Endothelial cell (in vitro differentiated cells): Measurements from ENCODE around the gene FAM204A. TPM values are rescaled to one million over a fixed set of nuclear protein-coding genes. Genes with fewer than 3 reads are reported as not detected.

Source experiments
- DNase-seq: peaks from one replicate; pipeline ENCODE4 v3.0.0; 2021; ENCODE audit warnings: low spot score
- H3K27ac Mint-ChIP-seq: one replicate; pipeline ENCODE4 v1.8.0; 2021; ENCODE audit warnings: mixed read lengths, inconsistent platforms; ENCODE audit not compliant: unreplicated experiment
- H3K27me3 Mint-ChIP-seq: one replicate; pipeline ENCODE4 v1.8.0; 2021; ENCODE audit warnings: mild to moderate bottlenecking, moderate library complexity, mixed read lengths, inconsistent platforms; ENCODE audit not compliant: unreplicated experiment
- H3K36me3 Mint-ChIP-seq: one replicate; pipeline ENCODE4 v1.8.0; 2021; ENCODE audit warnings: mild to moderate bottlenecking, low read depth, mixed read lengths, inconsistent platforms; ENCODE audit not compliant: unreplicated experiment
- H3K4me1 Mint-ChIP-seq: one replicate; pipeline ENCODE4 v1.8.0; 2021; ENCODE audit warnings: mild to moderate bottlenecking, mixed read lengths, inconsistent platforms; ENCODE audit not compliant: unreplicated experiment
- H3K4me3 Mint-ChIP-seq: one replicate; pipeline ENCODE4 v1.8.0; 2021; ENCODE audit warnings: mild to moderate bottlenecking, mixed read lengths, inconsistent platforms; ENCODE audit not compliant: unreplicated experiment
- H3K9me3 Mint-ChIP-seq: one replicate; pipeline ENCODE4 v1.8.0; 2021; ENCODE audit warnings: mixed read lengths, inconsistent platforms; ENCODE audit not compliant: unreplicated experiment
- total RNA-seq: library from RNA; stranded (reverse); fragmentation: NEBNext Ultra II Directional; extraction: Animal tissue kit (Norgen Biotek cat#: 25700); gene quantifications from one replicate; pipeline ENCODE4 v1.2.1, GENCODE V29; 2021; ENCODE audit not compliant: unreplicated experiment
- TF ChIP-seq, protein P1 (sequence below): fragments of 200-600 bp; sonication (generic); IDR thresholded peaks from one replicate; pipeline ENCODE4 v1.5.0; 2021; ENCODE audit warnings: antibody characterized with exemption; ENCODE audit not compliant: unreplicated experiment

Gene FAM204A
- total RNA-seq, 1 donor from 2014 or later = 77.4 TPM

DNA sequence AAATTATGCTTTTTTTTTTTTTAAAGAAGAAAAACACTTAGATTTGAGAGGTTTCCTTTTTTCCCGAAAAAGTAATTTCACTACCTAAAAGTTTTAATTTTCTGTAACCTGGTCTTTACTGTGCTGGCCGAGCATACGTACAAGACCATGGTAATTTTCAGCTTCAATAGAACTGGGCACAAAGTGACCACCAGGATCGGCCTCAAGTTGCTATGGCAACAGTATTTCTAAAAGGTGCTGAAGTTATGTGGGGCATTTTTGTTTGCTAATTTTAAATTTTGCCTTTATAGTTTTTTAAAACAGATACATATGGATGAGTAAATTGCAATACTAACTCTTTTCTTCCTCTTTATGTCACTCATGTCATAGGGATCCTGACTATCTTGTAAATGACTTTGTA is 69.4 kb downstream of the FAM204A start:
- no peak overlapping the region for H3K4me3 Mint-ChIP-seq
- H3K4me1 Mint-ChIP-seq = peaks cover 2% of the 10 kb centered on the region
- no peaks in the 10 kb centered on the region for H3K27me3 Mint-ChIP-seq
- no peak overlapping the region for H3K27ac Mint-ChIP-seq
- TF ChIP-seq, protein P1, sequence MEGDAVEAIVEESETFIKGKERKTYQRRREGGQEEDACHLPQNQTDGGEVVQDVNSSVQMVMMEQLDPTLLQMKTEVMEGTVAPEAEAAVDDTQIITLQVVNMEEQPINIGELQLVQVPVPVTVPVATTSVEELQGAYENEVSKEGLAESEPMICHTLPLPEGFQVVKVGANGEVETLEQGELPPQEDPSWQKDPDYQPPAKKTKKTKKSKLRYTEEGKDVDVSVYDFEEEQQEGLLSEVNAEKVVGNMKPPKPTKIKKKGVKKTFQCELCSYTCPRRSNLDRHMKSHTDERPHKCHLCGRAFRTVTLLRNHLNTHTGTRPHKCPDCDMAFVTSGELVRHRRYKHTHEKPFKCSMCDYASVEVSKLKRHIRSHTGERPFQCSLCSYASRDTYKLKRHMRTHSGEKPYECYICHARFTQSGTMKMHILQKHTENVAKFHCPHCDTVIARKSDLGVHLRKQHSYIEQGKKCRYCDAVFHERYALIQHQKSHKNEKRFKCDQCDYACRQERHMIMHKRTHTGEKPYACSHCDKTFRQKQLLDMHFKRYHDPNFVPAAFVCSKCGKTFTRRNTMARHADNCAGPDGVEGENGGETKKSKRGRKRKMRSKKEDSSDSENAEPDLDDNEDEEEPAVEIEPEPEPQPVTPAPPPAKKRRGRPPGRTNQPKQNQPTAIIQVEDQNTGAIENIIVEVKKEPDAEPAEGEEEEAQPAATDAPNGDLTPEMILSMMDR = no peak
- H3K36me3 Mint-ChIP-seq = peaks cover 4% of the 10 kb centered on the region
- no peaks in the 10 kb centered on the region for H3K9me3 Mint-ChIP-seq
- no peak for DNase-seq

DNA sequence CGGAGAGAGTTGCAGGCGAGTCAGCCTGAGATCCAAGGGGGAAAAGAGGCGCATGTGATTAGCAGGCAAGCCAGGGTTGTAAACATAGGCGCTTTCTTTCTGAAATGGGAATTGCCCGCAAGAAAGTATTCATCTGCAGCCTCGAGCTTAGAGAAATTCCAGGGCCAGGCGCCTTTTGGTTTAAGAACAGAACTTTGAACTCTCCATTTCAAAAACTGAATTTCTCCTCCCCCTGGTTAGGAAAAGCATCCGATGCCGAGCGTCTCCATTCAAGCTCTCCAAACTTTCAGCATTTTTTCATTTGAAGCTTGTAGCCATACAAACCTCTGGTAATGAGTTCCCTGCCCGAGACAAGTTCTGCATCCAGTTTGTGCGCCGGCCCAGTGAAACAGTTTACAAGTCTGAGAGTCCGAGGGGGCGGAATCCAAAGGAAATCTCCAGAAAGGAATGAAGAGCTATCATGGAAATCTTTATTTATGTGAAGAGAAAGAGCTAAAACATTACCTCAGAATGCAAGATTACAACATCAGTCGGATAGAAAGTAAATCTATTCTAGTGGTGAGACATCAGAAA is 69.9 kb downstream of the FAM204A start:
- Mint-ChIP-seq H3K36me3 (peaks cover under 1% of the 10 kb centered on the region), H3K9me3 (no peaks in the 10 kb centered on the region), H3K27ac (no peak overlapping the region), H3K27me3 (no peaks in the 10 kb centered on the region), H3K4me1 (peaks cover 2% of the 10 kb centered on the region), H3K4me3 (no peak overlapping the region)
- TF ChIP-seq, protein P1 = no peak
- no peak for DNase-seq

DNA sequence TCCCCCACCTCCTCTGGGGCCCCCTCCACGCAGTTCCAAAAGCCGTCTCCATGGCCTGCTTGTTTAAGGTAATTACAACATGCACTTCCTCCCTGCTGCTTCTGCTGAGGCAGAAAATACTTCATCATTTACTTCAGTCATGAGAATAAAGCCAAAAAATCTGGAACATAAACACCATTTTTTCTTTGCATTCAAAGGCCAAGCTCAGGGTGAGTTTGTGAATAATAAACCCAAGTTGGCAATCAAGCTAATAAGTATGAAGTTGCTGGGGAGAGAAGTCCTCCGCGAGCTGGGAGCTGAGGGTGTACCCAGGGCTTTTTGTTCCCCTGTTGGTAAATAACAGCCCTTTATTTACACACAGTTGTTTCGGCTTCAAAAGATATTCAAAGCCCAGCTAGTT is 70.5 kb downstream of the FAM204A start:
- H3K9me3 Mint-ChIP-seq = no peaks in the 10 kb centered on the region
- no peak for DNase-seq
- no peak overlapping the region for H3K4me3 Mint-ChIP-seq
- no peak overlapping the region for H3K27ac Mint-ChIP-seq
- no peaks in the 10 kb centered on the region for H3K36me3 Mint-ChIP-seq
- H3K4me1 Mint-ChIP-seq = peaks cover 2% of the 10 kb centered on the region
- TF ChIP-seq, protein P1 = no peak
- no peaks in the 10 kb centered on the region for H3K27me3 Mint-ChIP-seq

DNA sequence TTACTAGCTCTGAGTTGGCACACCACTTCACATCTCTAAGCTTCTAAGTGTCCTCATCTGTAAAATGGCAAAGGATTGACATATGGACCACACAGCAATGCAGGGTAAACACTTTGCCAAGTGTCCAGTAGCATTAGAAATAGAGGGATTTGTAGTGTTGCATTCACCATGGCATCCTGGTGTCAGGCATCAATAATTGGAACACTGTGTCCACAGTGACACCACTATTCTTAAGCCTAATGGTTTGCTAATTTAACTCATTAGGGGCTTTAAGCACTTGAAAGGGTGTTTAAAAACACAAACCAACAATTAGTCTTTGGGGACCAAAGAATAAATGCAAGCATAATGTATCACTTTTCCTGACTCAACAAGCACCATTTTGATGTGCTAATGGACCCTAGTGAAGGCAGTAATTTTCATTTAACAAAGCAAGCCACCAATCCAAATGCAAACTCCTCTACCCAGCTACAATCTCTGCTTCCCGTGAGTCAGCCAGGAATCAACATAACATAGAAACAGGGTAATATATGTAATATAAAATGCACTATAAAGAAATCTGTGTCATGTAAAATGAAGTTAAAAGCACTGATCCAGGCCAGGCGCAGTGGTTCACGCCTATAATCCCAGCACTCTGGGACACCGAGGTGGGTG is 75.9 kb downstream of the FAM204A start:
- Mint-ChIP-seq H3K27me3 (no peaks in the 10 kb centered on the region), H3K27ac (no peak overlapping the region), H3K4me1 (no peaks in the 10 kb centered on the region), H3K36me3 (no peaks in the 10 kb centered on the region), H3K9me3 (no peaks in the 10 kb centered on the region), H3K4me3 (no peak overlapping the region)
- TF ChIP-seq, protein P1 = no peak
- DNase-seq = no peak

DNA sequence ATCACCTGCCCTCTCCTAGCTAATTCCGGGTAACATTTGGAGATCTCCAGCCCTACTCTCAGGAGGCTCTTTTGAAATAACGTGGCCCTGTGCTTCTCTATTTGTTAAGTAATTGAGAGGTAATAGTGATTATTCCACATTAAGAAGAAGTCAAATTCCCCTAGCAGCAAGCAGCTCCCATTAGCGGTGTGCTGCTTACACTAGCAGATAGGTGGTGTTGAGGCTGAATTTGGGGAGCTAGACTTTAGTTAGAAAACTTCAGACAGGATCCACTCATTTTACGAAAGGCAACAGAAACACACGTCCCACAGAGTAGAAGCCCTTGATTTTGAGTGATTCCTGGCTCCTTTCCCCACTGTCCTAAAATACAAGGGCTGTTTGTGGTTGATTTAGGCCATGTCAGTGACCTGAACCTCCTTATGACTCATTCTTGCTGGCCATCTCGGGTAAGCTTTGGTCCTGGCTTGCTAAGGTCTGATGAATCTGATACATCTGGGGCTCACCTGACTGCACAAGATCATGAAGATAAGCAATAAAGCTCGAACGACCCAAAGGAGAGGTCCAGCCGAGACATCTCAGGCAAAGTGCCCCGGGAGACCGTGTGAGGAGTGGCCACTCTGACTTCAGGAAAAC is 77.2 kb downstream of the FAM204A start:
- H3K9me3 Mint-ChIP-seq = no peaks in the 10 kb centered on the region
- no peak overlapping the region for H3K27ac Mint-ChIP-seq
- no peaks in the 10 kb centered on the region for H3K27me3 Mint-ChIP-seq
- TF ChIP-seq, protein P1 = no peak
- DNase-seq = no peak
- H3K4me3 Mint-ChIP-seq = no peak overlapping the region
- no peaks in the 10 kb centered on the region for H3K36me3 Mint-ChIP-seq
- H3K4me1 Mint-ChIP-seq = no peaks in the 10 kb centered on the region
